GM12878 (cell line): ENCODE data around the gene ADAMTSL1. TPM values are rescaled to one million over a fixed set of nuclear protein-coding genes. Genes with fewer than 3 reads are reported as not detected.

Experiments used
- ATAC-seq: fragments of 200-7000 bp; cut with Tn5 transposase; 3 replicates; pipeline ENCODE4 v1.9.1; 2020; ENCODE audit warnings: mild to moderate bottlenecking, moderate library complexity
- BruUV-seq: library from RNA; stranded (reverse); fragments of 400-500 nt; replicated peaks from 2 replicates; lab custom pipeline; 2021; lab: Mats Ljungman, UMichigan
- CTCF ChIA-PET: fragments of 300-600 bp; sonication (Branson Sonifier 250); formaldehyde crosslinking; extraction: SDS; loops from one replicate; lab custom pipeline; 2021; ENCODE audit warnings: inconsistent platforms; lab: Yijun Ruan, JAX
- POLR2A ChIA-PET: fragments of 350-600 bp; formaldehyde crosslinking; extraction: SDS; loops from one replicate; lab custom pipeline; 2021; ENCODE audit warnings: inconsistent platforms; lab: Charles Lee
- RAD21 ChIA-PET: fragments of 300-600 bp; sonication (Branson Sonifier 250); formaldehyde crosslinking; loops from one replicate; lab custom pipeline; 2023; ENCODE audit warnings: antibody characterized with exemption; ENCODE audit not compliant: unreplicated experiment; lab: Charles Lee
- SMC1A ChIA-PET: fragments of 300-600 bp; sonication (Branson Sonifier 250); formaldehyde crosslinking; loops from one replicate; lab custom pipeline; 2023; ENCODE audit not compliant: unreplicated experiment, uncharacterized antibody; lab: Charles Lee
- DNase-seq: peaks from one replicate; pipeline ENCODE4 v3.0.0-alpha.2; 2011; ENCODE audit warnings: low read depth, low spot score
- FAIRE-seq: peaks from 3 replicates; lab custom pipeline; 2011; peaks lifted over from hg19 to GRCh38; lab: Jason Lieb, UNC
- H2AFZ ChIP-seq: 2 replicates; pipeline ENCODE4 v1.6.0; 2011; ENCODE audit warnings: low read depth, low read length, control low read depth; ENCODE audit not compliant: control insufficient read depth
- H3K27ac ChIP-seq: 2 replicates; pipeline ENCODE4 v1.5.1; 2011; ENCODE audit warnings: control low read depth; ENCODE audit not compliant: control insufficient read depth, insufficient read depth
- H3K27me3 ChIP-seq, 2 experiments: replicated peaks in 1 of 2; 2 replicates each; pipeline versions ENCODE4 v1.6.0 to v1.6.1; 2011; ENCODE audit warnings: low read length in 1 of 2; ENCODE audit not compliant: control insufficient read depth in 2 of 2, insufficient read depth in 2 of 2
- H3K36me3 ChIP-seq, 2 experiments: 2 replicates each; pipeline ENCODE4 v1.5.1; 2011; ENCODE audit warnings: low read length in 1 of 2; ENCODE audit not compliant: control insufficient read depth in 2 of 2, insufficient read depth in 2 of 2
- H3K4me1 ChIP-seq: 2 replicates; pipeline ENCODE4 v1.6.1; 2011; ENCODE audit warnings: mild to moderate bottlenecking, low read length, moderate library complexity, mixed read lengths; ENCODE audit not compliant: control insufficient read depth, insufficient read depth
- H3K4me2 ChIP-seq: 2 replicates; pipeline ENCODE4 v1.6.0; 2011; ENCODE audit warnings: control low read depth; ENCODE audit not compliant: control insufficient read depth, insufficient read depth
- H3K4me3 ChIP-seq: fragments of 200-600 bp; sonication (generic); 2 replicates; pipeline ENCODE4 v1.5.1; 2016
- H3K79me2 ChIP-seq: 2 replicates; pipeline ENCODE4 v1.6.0; 2011; ENCODE audit warnings: low read length; ENCODE audit not compliant: control insufficient read depth, insufficient read depth
- H3K9ac ChIP-seq: 2 replicates; pipeline ENCODE4 v1.8.0; 2011; ENCODE audit warnings: low read length, control low read depth, mixed read lengths; ENCODE audit not compliant: control insufficient read depth, insufficient read depth
- H3K9me3 ChIP-seq: replicated peaks from 3 replicates; pipeline ENCODE4 v1.5.1; 2011; ENCODE audit warnings: mild to moderate bottlenecking, low read length; ENCODE audit not compliant: control insufficient read depth, insufficient read depth
- H4K20me1 ChIP-seq: 2 replicates; pipeline ENCODE4 v1.6.0; 2011; ENCODE audit not compliant: control insufficient read depth, insufficient read depth
- BMI1 ChIP-seq: fragments of 450-650 bp; IDR thresholded peaks from 2 replicates; pipeline ENCODE4 v1.6.1; 2016; ENCODE audit warnings: mild to moderate bottlenecking, moderate library complexity, borderline replicate concordance
- CBFB ChIP-seq: IDR thresholded peaks from 2 replicates; pipeline ENCODE4 v1.6.1; 2016; ENCODE audit warnings: antibody characterized with exemption, low read depth
- PAX8 ChIP-seq: fragments of 450-650 bp; IDR thresholded peaks from 2 replicates; pipeline ENCODE4 v1.6.1; 2017; ENCODE audit warnings: mild to moderate bottlenecking, moderate library complexity
- PML ChIP-seq: IDR thresholded peaks from 2 replicates; pipeline ENCODE4 v1.6.1; 2012; ENCODE audit warnings: low read length, inconsistent platforms
- RCOR1 ChIP-seq: conservative IDR thresholded peaks from 2 replicates; pipeline ENCODE4 v1.6.1; 2012; ENCODE audit warnings: low read depth, low read length, improper control_type of control experiment
- SMARCA5 ChIP-seq: fragments of 450-650 bp; IDR thresholded peaks from 2 replicates; pipeline ENCODE4 v1.6.1; 2017; ENCODE audit warnings: mild to moderate bottlenecking
- SP1 ChIP-seq: IDR thresholded peaks from one replicate; pipeline ENCODE4 v1.6.1; 2011; ENCODE audit warnings: low read depth, low read length
- TCF3 ChIP-seq: IDR thresholded peaks from 2 replicates; pipeline ENCODE4 v1.6.1; 2012; ENCODE audit warnings: low read depth, mild to moderate bottlenecking, low read length, borderline replicate concordance; ENCODE audit not compliant: insufficient read depth
- ZNF207 ChIP-seq: fragments of 450-650 bp; IDR thresholded peaks from 2 replicates; pipeline ENCODE4 v1.6.1; 2014; ENCODE audit warnings: antibody characterized with exemption, mild to moderate bottlenecking, borderline replicate concordance
- ZNF24 ChIP-seq: fragments of 450-650 bp; IDR thresholded peaks from 2 replicates; pipeline ENCODE4 v1.6.1; 2017; ENCODE audit warnings: antibody characterized with exemption, mild to moderate bottlenecking
- ZNF687 ChIP-seq: fragments of 450-650 bp; IDR thresholded peaks from 2 replicates; pipeline ENCODE4 v1.6.1; 2017; ENCODE audit warnings: mild to moderate bottlenecking, moderate library complexity
- WGBS: methylation state at CpG from one replicate; pipeline ENCODE4 v1.1.6; 2016; ENCODE audit warnings: low lambda C conversion rate; ENCODE audit not compliant: insufficient replicate concordance, insufficient coverage; ENCODE audit errors: missing lambda C conversion rate; 5-methylcytosine and 5-hydroxymethylcytosine counted together
- in situ Hi-C: fragments of 300-500 bp; cut with MboI; formaldehyde crosslinking; loops from 9 replicates; pipeline ENCODE4 v1.14.3; 2018; ENCODE audit warnings: mixed read lengths
- intact Hi-C: fragments of 100-400 bp; cut with micrococcal nuclease; formaldehyde crosslinking; loops from one replicate; pipeline ENCODE4 v1.14.2; 2022; ENCODE audit not compliant: unreplicated experiment
- polyA plus RNA-seq, 11 experiments: library from polyadenylated mRNA; depleted of rRNA in 4 of 11; unstranded in 6 of 11; stranded (reverse) in 5 of 11; fragments of >200 nt; fragmentation: Nextera tagmentation in 4 of 11; fragmentation: Illumina TruSeq in 1 of 11; extraction: Ambion mirVana in 4 of 11; extraction: Trizol in 1 of 11; gene quantifications; 1 replicate in 1 of 11; 2 replicates in 10 of 11; pipeline versions ENCODE4 v1.2.1 to v1.2.3, GENCODE V29; 2011 to 2016; ENCODE audit warnings: inconsistent platforms in 2 of 11, missing spikeins in 2 of 11, low read depth in 1 of 11
- total RNA-seq, 4 experiments: library from RNA; depleted of rRNA in 3 of 4; stranded (reverse); fragments of >200 nt in 3 of 4; fragmentation: Illumina TruSeq in 1 of 4; extraction: Trizol in 1 of 4; gene quantifications; 2 replicates each; pipeline versions ENCODE4 v1.2.1 to v1.2.3, GENCODE V29; 2013 to 2021
- TF ChIP-seq, protein P1 (sequence below): IDR thresholded peaks from 2 replicates; pipeline ENCODE4 v1.6.1; 2012; ENCODE audit warnings: improper control_type of control experiment, low read depth, low read length; ENCODE audit not compliant: insufficient replicate concordance
- TF ChIP-seq, protein P2 (sequence below): fragments of 450-650 bp; formaldehyde crosslinking; IDR thresholded peaks from 2 replicates; pipeline ENCODE4 v1.4.0; 2020; ENCODE audit warnings: mild to moderate bottlenecking, moderate library complexity

ADAMTSL1 gene
- total and polyA plus RNA-seq, 10 of the 15 experiments (the other 5 are each of a cell fraction or from before 2014, with no cell fraction given), result 0.01 to 0.10 (median 0.07) TPM; not detected in 6

GRCh38 chr9:18461496-18461895, 12.5 kb upstream of the ADAMTSL1 start:
- Histone ChIP-seq H3K79me2 (no peaks in the 10 kb centered on the region), H4K20me1 (no peaks in the 10 kb centered on the region), H3K4me3 (no peak overlapping the region), H3K9ac (no peak overlapping the region), H3K27me3 (no peaks in the 10 kb centered on the region), H3K4me1 (no peaks in the 10 kb centered on the region), H2AFZ (no peak overlapping the region), H3K36me3 (no peaks in the 10 kb centered on the region), H3K9me3 (no peaks in the 10 kb centered on the region), H3K27ac (no peak overlapping the region), H3K4me2 (no peak overlapping the region)
- no TSS peak for BruUV-seq
- DNase-seq, result no peak
- ChIA-PET RAD21 (no interaction called here), POLR2A (no interaction called here), SMC1A (no interaction called here), CTCF (interaction anchor here (2.3 kb wide), 1 partner anchor 19 kb away, joined by 9 read pairs; no protein-coding TSS in a partner anchor)
- in situ Hi-C loops (no loop called here), intact Hi-C loops (loop anchor here (1.0 kb wide), 1 partner anchor 38 kb away; no protein-coding TSS in a partner anchor)
- ATAC-seq, result no peak
- WGBS, result 27% methylated on average over 4 of the region's 4 CpGs
- no peak for FAIRE-seq
- no peak for TF ChIP-seq ZNF687
- no peak for TF ChIP-seq SMARCA5
- TF ChIP-seq BMI1, result no peak
- TF ChIP-seq, protein P1, sequence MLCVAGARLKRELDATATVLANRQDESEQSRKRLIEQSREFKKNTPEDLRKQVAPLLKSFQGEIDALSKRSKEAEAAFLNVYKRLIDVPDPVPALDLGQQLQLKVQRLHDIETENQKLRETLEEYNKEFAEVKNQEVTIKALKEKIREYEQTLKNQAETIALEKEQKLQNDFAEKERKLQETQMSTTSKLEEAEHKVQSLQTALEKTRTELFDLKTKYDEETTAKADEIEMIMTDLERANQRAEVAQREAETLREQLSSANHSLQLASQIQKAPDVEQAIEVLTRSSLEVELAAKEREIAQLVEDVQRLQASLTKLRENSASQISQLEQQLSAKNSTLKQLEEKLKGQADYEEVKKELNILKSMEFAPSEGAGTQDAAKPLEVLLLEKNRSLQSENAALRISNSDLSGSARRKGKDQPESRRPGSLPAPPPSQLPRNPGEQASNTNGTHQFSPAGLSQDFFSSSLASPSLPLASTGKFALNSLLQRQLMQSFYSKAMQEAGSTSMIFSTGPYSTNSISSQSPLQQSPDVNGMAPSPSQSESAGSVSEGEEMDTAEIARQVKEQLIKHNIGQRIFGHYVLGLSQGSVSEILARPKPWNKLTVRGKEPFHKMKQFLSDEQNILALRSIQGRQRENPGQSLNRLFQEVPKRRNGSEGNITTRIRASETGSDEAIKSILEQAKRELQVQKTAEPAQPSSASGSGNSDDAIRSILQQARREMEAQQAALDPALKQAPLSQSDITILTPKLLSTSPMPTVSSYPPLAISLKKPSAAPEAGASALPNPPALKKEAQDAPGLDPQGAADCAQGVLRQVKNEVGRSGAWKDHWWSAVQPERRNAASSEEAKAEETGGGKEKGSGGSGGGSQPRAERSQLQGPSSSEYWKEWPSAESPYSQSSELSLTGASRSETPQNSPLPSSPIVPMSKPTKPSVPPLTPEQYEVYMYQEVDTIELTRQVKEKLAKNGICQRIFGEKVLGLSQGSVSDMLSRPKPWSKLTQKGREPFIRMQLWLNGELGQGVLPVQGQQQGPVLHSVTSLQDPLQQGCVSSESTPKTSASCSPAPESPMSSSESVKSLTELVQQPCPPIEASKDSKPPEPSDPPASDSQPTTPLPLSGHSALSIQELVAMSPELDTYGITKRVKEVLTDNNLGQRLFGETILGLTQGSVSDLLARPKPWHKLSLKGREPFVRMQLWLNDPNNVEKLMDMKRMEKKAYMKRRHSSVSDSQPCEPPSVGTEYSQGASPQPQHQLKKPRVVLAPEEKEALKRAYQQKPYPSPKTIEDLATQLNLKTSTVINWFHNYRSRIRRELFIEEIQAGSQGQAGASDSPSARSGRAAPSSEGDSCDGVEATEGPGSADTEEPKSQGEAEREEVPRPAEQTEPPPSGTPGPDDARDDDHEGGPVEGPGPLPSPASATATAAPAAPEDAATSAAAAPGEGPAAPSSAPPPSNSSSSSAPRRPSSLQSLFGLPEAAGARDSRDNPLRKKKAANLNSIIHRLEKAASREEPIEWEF, result no peak
- no peak for TF ChIP-seq ZNF207
- TF ChIP-seq TCF3, result no peak
- no peak for TF ChIP-seq PML
- TF ChIP-seq PAX8, result no peak
- no peak for TF ChIP-seq RCOR1
- no peak for TF ChIP-seq CBFB
- TF ChIP-seq, protein P2, sequence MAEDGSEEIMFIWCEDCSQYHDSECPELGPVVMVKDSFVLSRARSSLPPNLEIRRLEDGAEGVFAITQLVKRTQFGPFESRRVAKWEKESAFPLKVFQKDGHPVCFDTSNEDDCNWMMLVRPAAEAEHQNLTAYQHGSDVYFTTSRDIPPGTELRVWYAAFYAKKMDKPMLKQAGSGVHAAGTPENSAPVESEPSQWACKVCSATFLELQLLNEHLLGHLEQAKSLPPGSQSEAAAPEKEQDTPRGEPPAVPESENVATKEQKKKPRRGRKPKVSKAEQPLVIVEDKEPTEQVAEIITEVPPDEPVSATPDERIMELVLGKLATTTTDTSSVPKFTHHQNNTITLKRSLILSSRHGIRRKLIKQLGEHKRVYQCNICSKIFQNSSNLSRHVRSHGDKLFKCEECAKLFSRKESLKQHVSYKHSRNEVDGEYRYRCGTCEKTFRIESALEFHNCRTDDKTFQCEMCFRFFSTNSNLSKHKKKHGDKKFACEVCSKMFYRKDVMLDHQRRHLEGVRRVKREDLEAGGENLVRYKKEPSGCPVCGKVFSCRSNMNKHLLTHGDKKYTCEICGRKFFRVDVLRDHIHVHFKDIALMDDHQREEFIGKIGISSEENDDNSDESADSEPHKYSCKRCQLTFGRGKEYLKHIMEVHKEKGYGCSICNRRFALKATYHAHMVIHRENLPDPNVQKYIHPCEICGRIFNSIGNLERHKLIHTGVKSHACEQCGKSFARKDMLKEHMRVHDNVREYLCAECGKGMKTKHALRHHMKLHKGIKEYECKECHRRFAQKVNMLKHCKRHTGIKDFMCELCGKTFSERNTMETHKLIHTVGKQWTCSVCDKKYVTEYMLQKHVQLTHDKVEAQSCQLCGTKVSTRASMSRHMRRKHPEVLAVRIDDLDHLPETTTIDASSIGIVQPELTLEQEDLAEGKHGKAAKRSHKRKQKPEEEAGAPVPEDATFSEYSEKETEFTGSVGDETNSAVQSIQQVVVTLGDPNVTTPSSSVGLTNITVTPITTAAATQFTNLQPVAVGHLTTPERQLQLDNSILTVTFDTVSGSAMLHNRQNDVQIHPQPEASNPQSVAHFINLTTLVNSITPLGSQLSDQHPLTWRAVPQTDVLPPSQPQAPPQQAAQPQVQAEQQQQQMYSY (CRISPR knock-in tag), result no peak
- no peak for TF ChIP-seq ZNF24
- no peak for TF ChIP-seq SP1
